ENCODE data around the gene ERVV-1. TPM values are rescaled to one million over a fixed set of nuclear protein-coding genes. Genes with fewer than 3 reads are reported as not detected.

Gene ERVV-1
- total and polyA plus RNA-seq, 2 of the 13 experiments (the other 11 are each of a cell fraction or from before 2014, with no cell fraction given): not detected

- TF ChIP-seq, protein P1, sequence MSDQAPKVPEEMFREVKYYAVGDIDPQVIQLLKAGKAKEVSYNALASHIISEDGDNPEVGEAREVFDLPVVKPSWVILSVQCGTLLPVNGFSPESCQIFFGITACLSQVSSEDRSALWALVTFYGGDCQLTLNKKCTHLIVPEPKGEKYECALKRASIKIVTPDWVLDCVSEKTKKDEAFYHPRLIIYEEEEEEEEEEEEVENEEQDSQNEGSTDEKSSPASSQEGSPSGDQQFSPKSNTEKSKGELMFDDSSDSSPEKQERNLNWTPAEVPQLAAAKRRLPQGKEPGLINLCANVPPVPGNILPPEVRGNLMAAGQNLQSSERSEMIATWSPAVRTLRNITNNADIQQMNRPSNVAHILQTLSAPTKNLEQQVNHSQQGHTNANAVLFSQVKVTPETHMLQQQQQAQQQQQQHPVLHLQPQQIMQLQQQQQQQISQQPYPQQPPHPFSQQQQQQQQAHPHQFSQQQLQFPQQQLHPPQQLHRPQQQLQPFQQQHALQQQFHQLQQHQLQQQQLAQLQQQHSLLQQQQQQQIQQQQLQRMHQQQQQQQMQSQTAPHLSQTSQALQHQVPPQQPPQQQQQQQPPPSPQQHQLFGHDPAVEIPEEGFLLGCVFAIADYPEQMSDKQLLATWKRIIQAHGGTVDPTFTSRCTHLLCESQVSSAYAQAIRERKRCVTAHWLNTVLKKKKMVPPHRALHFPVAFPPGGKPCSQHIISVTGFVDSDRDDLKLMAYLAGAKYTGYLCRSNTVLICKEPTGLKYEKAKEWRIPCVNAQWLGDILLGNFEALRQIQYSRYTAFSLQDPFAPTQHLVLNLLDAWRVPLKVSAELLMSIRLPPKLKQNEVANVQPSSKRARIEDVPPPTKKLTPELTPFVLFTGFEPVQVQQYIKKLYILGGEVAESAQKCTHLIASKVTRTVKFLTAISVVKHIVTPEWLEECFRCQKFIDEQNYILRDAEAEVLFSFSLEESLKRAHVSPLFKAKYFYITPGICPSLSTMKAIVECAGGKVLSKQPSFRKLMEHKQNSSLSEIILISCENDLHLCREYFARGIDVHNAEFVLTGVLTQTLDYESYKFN (CRISPR knock-in tag; conservative IDR thresholded peaks at IDR 0.05): no peak
- TF ChIP-seq ZNF652 (CRISPR knock-in tag; IDR thresholded peaks at IDR 0.05; ENCODE audit: borderline replicate concordance, low read depth) (no peak), IRX3 (CRISPR knock-in tag; IDR thresholded peaks at IDR 0.05; ENCODE audit: borderline replicate concordance, low read depth) (no peak)
- TF ChIP-seq, protein P2, sequence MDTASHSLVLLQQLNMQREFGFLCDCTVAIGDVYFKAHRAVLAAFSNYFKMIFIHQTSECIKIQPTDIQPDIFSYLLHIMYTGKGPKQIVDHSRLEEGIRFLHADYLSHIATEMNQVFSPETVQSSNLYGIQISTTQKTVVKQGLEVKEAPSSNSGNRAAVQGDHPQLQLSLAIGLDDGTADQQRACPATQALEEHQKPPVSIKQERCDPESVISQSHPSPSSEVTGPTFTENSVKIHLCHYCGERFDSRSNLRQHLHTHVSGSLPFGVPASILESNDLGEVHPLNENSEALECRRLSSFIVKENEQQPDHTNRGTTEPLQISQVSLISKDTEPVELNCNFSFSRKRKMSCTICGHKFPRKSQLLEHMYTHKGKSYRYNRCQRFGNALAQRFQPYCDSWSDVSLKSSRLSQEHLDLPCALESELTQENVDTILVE (CRISPR knock-in tag; IDR thresholded peaks at IDR 0.05): no peak
These were observed 22.8 kb upstream of the ERVV-1 start (continued) for GRCh38 chr19:52990759-52991418.

- Histone ChIP-seq H3K4me3 (replicated peaks in 1 of 3; ENCODE audit: insufficient read depth in 1 of 3, low read depth in 2 of 3, low read length in 3 of 3) (no peak overlapping the region), H3K79me2 (ENCODE audit: insufficient read depth, low read length) (no peaks in the 10 kb centered on the region), H3K36me3 (replicated peaks in 1 of 2; ENCODE audit: control insufficient read depth in 1 of 2, insufficient read depth in 2 of 2, low read length in 2 of 2) (no peaks in the 10 kb centered on the region), H3K9me3 (ENCODE audit: low read length) (peaks cover 48% of the 10 kb centered on the region), H3K27me3 (ENCODE audit: control insufficient read depth in 1 of 2, insufficient read depth in 2 of 2, low read length in 2 of 2) (no peaks in the 10 kb centered on the region), H3K4me1 (ENCODE audit: insufficient read depth, low read length) (no peaks in the 10 kb centered on the region), H4K20me1 (ENCODE audit: insufficient read depth, low read length) (no peaks in the 10 kb centered on the region), H3K9ac (ENCODE audit: insufficient read depth, low read depth, low read length) (no peak overlapping the region), H3K4me2 (ENCODE audit: low read depth, low read length) (no peak overlapping the region), H2AFZ (ENCODE audit: low read length) (no peak overlapping the region), H3K27ac (ENCODE audit: extremely low read length, insufficient read depth, low read length) (no peak overlapping the region)
- DNase-seq (ENCODE audit: low spot score) (no peak), ATAC-seq (no peak), FAIRE-seq (no peak)
- TF ChIP-seq ARNT (IDR thresholded peaks at IDR 0.05) (no peak), ZNF609 (CRISPR knock-in tag; IDR thresholded peaks at IDR 0.05; ENCODE audit: borderline replicate concordance) (no peak)
- intact Hi-C loops (cut with micrococcal nuclease; ENCODE audit: unreplicated experiment): no loop called here
- WGBS (ENCODE audit: low lambda C conversion rate): 14% methylated on average over 2 of the region's 2 CpGs
- in situ Hi-C loops (cut with HindIII; ENCODE audit: extremely low pct_ligation_motif_present, low pct_unique_long_range_greater_than_20kb): no loop called here
- no TSS peak for BruUV-seq (replicated peaks)
- ChIA-PET CTCF (ENCODE audit: low intra/inter-chr PET ratio, low total read pairs) (no interaction called here), POLR2A (no interaction called here)
These were observed 22.2 kb upstream of the ERVV-1 start for GRCh38 chr19:52991484-52991883.
